Measurements from ENCODE around the gene GRB10.

GRCh38 chr7:50795253-50795652 lies 12.6 kb upstream of the GRB10 start:
- no peak for TF ChIP-seq POLR2A (IDR thresholded peaks at IDR 0.05)
- TF ChIP-seq CTCF (IDR thresholded peaks at IDR 0.05): no peak

Data from ovary (tissue), 3 donors.